ENCODE results near the gene SLC22A1.
"Not testable (repeated sequence)": the region's sequence is repeated elsewhere in the genome, so short reads cannot be mapped to it uniquely, and the experiment has no call there.

The SLC22A1 gene

DNA sequence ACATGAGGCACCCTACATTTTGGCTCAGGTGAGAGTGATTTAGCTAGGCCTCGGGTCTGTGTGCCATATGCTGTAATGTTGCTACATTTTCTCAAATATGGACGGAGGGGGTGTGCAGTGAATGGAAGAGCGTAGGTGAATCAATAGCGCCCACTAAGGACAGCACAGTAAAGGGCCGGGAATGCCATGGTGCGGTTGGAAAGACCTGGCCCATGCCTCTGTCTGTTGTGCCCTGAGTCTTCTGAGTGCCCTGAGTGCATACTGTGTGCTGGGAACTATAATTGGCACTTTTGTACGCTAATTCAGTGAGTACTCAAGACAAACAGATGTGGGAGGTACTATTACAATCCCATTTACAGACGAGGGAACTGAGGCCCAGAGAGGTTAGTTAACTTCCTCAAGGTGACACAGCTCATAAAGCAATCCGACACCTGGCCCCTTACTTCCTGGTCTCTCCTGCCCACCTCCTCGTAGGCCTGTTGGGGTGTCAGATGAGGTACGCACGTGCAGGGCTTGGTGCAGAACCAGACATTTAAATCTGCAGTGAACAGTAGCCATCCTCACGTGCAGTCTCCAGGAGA, 17.3 kb downstream of the SLC22A1 start:
- no peak for FAIRE-seq

DNA sequence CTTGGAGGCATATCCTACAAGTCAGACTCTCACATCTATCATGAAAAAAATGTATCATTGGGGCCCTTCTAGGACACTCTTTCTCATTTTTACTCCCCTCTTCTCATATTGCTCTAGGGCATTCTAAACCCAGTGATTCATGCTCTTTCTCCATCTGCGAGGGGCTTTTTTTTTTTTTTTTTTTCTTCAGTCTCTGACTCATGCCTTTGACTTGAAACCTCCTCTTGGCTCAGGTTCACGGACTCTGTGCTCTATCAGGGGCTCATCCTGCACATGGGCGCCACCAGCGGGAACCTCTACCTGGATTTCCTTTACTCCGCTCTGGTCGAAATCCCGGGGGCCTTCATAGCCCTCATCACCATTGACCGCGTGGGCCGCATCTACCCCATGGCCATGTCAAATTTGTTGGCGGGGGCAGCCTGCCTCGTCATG, 17.8 kb downstream of the SLC22A1 start:
- no peak for FAIRE-seq

DNA sequence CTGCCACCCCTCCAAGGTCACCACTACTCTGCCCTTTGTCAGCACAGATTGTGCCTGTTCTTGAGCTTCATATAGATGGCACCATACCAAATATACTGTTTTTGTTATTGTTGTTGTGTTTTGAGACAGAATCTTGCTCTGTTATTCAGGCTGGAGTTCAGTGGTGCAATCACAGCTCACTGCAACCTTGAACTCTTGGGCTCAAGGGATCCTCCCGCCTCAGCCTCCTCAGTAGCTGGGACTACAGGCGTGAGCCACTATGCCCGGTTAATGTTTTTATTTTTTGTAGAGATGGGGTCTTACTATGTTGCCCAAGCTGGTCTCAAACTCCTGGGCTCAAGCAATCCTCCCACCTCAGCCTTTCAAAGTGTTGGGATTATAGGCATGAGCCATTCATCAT, 18.9 kb downstream of the SLC22A1 start:
- FAIRE-seq: not testable (repeated sequence)

GRCh38 chr6:160141001-160141726, 19.5 kb downstream of the SLC22A1 start:
- no peak for FAIRE-seq

- FAIRE-seq: no peak
Measured at GRCh38 chr6:160142115-160142715, 20.6 kb downstream of the SLC22A1 start.

GRCh38 chr6:160146454-160147145, 25.0 kb downstream of the SLC22A1 start:
- no peak for FAIRE-seq

DNA sequence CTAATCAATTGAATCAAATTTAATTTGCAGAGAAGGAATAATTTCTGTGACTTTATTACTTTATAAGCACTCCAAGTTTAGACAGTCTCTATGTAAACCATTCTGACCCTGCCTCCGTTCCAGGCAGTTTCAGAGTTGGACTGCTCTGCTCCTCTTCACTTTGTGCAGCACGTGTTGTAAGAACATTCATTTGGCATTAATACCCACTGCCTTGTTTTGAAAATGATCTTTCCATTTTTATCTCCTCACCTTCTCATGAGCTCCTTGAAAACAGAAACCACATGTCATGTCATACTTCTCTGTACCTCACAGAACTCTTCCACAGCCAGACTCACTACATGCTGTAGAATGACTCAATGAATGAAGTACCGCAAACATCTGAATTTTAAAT, 25.5 kb downstream of the SLC22A1 start:
- no peak for FAIRE-seq

- no peak for FAIRE-seq
Measured at GRCh38 chr6:160154471-160154870, 32.9 kb downstream of the SLC22A1 start.

DNA sequence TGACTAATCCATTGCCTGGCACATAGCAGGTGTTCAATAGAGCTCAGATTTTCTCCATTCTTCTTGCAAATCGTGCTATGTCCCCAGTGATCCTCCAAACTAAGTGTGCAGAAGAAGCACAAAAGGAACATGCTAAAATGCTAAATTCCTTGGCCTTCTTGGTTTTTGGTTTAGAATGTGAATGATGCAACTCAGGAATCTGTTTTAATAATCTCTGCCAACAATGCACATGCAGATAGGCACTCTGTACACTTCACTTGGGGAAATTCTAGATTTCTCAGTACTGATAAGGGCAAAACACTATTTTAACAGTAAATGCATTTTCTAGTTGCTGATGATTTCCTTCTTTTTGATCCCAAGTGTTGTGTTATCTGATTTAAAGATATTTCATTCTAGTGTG, 35.2 kb downstream of the SLC22A1 start:
- no peak for FAIRE-seq

- peak; percentile 58 for FAIRE-seq
Measured at GRCh38 chr6:160160450-160160849, 38.8 kb downstream of the SLC22A1 start.

DNA sequence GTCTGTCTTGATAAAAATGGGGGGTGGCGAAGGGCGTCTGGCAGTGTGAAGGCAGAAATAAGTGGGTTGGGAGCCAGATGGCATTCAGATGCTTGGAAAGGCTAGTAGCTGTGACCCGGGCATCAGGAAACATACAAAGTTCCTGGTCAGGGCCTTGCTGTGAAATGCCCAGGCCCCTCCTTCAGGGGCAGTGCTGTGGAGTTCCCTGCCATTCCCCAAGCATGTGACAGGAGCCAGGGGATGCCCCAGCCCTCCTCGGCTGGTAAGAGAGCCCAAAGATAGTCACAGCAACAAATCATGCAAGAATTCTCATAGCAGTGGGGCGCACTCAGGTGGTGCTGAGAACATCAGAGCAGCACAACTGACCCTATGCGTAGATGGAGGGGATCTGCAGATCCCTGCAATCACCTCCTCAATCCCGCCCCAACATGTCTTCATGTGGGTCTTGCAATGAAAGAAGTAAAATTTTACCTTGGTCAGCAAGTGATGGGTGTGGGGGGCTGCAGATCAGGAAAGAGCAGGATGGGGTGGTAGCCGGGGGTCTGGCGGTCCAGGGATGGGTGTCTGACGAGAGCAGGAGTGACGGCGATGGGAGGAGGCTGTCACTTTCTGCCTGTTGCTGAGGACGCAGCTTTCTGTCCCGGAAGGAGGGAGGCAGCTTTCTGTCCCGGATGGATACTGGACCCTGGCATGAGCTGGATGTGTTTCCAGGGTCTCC, 39.5 kb downstream of the SLC22A1 start:
- no peak for FAIRE-seq

DNA sequence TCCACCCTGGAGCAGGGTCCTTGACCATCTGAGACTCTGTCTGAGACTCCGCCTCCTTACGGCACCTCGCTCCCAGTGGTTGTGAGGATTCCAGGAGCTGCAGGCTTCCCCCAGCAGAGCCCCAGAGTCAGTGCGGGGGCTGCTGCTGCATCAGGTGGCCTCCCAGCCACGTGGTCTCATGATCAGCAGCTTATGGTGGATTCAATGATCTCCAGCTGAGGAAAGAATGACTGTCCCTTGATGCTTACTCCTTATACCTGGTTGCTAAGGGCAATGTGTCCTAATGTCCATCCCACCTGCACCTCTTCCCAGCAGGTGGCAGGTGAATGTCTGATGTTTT, 40.0 kb downstream of the SLC22A1 start:
- no peak for FAIRE-seq

DNA sequence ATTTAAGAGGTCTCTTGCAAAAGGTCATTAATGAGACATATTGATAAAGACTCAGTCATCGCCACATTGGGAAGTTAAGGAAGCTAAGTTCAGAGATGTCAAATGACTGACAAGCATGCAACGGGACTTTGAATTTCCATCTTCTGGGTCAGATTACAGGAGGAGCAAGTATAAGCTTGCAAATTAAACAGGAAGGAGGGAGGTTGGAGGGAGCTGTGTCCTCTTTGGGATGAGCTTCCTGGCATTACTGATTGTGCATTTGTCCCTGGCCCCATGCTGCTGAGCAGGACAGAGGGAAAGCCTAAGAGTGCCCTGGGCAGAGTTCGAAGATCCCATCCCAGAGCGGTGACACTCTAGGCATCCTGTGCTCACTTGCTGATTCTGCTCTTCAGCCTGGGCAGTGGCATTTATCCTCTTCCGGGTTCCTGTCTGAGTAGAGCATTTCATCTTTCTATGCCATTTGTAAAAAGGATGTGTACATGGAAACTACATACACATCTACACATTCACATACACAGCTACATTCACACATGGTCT, 40.5 kb downstream of the SLC22A1 start:
- no peak for FAIRE-seq

- FAIRE-seq: no peak
Measured at GRCh38 chr6:160163425-160163824, 41.8 kb downstream of the SLC22A1 start.

DNA sequence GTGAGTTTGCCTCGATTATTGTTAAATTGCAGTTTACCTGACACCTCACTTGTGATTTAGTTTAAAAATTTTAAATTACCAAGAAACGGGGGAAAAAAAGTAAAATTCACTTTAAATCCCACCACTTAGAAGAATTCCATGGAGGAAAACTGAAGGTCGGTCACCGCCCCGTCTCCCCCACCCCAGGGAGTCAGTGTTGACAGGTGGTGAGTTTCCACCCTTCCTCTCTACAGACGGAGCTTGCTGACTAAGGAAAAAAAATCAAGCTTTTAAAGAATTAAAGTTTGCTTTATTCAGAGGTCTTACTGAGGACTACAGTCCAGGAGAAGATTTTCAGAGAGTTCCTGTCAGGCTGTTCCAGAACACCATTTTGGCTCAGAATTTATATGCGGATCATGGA, 42.3 kb downstream of the SLC22A1 start:
- no peak for FAIRE-seq

DNA sequence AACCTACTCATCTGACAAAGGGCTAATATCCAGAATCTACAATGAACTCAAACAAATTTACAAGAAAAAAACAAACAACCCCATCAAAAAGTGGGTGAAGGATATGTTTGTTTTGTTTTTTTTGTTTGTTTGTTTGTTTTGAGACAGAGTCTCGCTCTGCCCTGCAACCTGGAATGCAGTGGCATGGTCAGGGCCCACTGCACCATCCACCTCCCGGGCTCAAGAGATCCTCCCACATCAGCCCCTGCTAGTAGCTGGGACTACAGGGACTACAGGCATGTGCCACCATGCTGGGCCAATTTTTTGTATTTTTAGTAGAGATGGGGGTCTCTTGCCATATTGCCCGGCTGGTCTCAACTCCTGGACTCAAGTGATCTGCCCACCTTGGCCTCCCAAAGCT, 44.3 kb downstream of the SLC22A1 start:
- not testable (repeated sequence) for FAIRE-seq

- no peak for FAIRE-seq
Measured at GRCh38 chr6:160167604-160168399, 46.2 kb downstream of the SLC22A1 start.

GRCh38 chr6:160170018-160170680, 48.5 kb downstream of the SLC22A1 start:
- FAIRE-seq: no peak

GRCh38 chr6:160172704-160173103, 51.1 kb downstream of the SLC22A1 start:
- no peak for FAIRE-seq

GRCh38 chr6:160173806-160174527, 52.4 kb downstream of the SLC22A1 start:
- FAIRE-seq: peak; percentile 29

- FAIRE-seq: no peak
Measured at GRCh38 chr6:160174681-160175080, 53.1 kb downstream of the SLC22A1 start.
